HG03064 (cell line): ENCODE measurements around the gene CACNA1A.
"Not testable (repeated sequence)": the region's sequence is repeated elsewhere in the genome, so short reads cannot be mapped to it uniquely, and the experiment has no call there.

Source experiments
- ATAC-seq: cut with Tn5 transposase; IDR thresholded peaks from one replicate; pipeline ENCODE4 v1.9.1; 2021; ENCODE audit warnings: low read depth; ENCODE audit not compliant: unreplicated experiment

The CACNA1A gene

DNA sequence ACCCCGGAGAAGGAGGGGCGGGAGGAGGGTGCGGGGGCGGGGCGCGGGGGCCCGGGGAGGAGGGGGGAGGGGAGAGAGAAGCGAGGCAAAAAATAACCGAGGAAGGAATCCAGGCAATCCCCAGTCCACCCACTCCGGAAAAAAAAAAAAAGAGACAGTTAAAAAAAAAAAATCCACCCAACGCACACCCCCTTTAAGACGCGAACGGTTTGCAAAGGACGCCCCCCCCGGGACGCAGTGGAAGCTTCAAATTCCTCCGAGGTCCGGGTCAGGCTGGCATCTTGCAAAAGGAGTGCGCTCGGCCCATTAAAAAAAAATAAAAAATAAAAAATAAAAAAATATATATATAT lies at the start of gene CACNA1A:
CACNA1A (minus strand) TSS at position 9 of the 350 bp plus-strand sequence. CDS start 255 bp downstream, outside the sequence.
- no peak for ATAC-seq

GRCh38 chr19:13554506-13555240 lies 48.4 kb upstream of the CACNA1A start:
- ATAC-seq = no peak

- ATAC-seq = no peak
These were observed 47.7 kb upstream of the CACNA1A start for GRCh38 chr19:13553880-13554400.

DNA sequence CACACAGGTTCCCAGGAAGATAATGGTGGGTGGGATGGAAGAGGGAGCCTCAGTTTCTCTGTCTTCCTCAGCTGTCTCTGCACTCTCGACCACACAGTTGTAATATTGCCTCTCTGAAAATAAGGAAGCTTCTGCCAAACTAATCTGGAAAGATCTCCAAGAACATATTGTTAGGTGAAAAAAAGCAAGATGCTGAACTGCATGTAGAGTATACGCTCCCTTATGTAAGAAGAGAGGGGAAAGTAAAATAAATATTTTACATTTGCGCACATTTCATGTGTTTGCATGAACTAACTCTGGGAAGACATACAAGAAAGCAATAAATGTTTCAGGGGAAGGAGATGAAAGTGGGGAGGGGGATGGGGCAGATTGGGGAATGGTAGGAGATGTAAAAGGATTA lies 41.9 kb upstream of the CACNA1A start:
- ATAC-seq = no peak

- ATAC-seq = no peak
These were observed 40.8 kb upstream of the CACNA1A start for GRCh38 chr19:13547102-13547501.

GRCh38 chr19:13544423-13544822 lies 38.1 kb upstream of the CACNA1A start:
- no peak for ATAC-seq

DNA sequence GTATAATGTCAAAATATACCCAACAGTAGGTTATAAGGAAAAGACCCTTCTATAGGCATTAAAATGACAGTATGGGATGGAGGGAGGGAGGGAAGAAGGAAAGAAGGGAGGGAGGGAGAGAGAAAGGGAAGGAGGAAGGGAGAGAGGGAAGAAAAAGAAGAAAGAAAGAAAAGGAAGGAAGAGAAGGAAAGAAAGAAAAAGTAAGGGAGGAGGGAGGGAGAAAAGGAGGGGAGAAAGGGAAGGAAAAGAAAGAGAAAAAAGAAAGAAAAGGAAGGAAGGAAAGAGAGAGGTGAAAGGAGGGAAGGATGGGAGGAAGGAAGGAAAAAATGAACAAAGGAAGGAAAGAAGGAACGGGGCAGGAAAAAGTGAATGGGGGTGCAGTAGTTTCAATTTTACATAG lies 35.3 kb upstream of the CACNA1A start:
- ATAC-seq = no peak

DNA sequence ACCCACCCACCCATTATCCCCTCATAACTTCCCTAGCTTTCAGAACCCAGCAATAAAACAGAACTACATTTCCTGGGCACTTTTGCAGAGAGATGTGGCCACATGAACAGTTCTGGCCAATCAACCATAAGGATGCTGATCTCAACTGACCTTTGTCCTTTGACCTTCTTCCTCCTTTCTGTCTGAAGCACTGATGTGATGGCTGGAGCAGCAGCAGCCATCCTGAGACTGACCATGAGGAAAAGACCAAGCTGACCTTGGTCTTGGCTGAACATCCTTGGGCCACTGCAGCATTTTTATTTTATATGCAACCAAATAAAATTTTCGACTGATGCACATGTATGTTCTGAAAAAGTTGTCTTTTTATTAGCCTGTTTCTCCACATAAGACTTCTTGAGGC lies 33.1 kb upstream of the CACNA1A start:
- ATAC-seq = no peak

- ATAC-seq = no peak
These were observed 32.4 kb upstream of the CACNA1A start for GRCh38 chr19:13538601-13539253.

GRCh38 chr19:13537454-13537853 lies 31.2 kb upstream of the CACNA1A start:
- ATAC-seq = no peak

DNA sequence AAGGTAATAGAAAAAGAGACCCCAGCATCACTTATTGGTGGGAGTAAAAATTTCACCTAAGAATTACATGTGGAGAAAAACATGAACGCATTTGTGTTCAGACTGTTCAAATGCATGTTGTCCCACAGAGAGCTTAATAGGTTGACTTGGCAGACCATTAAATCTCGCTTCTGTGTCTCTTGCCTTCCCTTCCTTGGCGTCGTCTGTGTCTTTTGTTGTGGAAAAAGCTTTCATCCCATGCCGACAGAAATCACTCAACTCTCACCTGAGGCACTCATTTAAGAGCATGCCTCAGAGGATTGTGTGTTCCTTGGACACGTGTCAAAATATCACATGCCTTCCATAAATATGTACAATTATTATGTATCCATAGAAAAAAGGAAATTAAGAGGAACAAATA lies 24.4 kb upstream of the CACNA1A start:
- ATAC-seq = no peak

DNA sequence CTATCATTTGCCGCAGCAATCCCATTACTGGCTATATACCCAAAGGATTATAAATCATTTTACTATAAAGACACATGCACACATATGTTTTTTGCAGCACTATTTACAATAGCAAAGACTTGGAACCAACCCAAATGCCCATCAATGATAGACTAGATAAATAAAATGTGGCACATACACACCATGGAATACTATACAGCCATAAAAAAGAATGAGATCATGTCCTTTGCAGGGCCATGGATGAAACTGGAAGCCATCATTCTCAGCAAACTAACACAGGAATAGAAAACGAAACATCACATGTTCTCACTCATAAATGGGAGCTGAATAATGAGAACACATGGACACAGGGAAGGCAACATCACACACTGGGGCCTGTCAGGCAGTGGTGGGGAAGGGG lies 23.4 kb upstream of the CACNA1A start:
- not testable (repeated sequence) for ATAC-seq

- ATAC-seq = no peak
These were observed 20.3 kb upstream of the CACNA1A start for GRCh38 chr19:13526552-13526951.

GRCh38 chr19:13521066-13521465 lies 14.8 kb upstream of the CACNA1A start:
- no peak for ATAC-seq

DNA sequence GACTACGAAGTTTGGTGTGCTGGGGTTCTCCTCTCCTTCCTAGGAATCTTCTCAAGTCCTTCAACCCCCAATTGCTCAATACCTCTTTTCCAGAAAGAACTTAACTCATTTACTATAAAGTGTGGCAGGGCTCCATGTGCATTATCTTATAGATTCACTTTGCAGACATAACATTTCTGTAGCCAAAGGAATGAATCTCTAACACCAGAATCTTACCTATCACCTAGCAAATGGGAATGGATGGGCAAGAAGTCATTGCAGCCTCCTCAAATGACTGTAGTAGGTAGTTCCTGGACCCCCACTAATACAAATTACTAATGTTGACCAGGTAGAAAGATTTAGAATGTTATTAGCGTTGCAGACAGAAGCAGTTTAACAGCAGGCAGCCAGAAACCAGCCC lies 5.7 kb upstream of the CACNA1A start:
- ATAC-seq = no peak

GRCh38 chr19:13507053-13507611 lies 853 bp upstream of the CACNA1A start:
- no peak for ATAC-seq

GRCh38 chr19:13505761-13506470 lies 363 bp downstream of the CACNA1A start:
- ATAC-seq = no peak

GRCh38 chr19:13505164-13505695 lies 1.0 kb downstream of the CACNA1A start:
- ATAC-seq = no peak

DNA sequence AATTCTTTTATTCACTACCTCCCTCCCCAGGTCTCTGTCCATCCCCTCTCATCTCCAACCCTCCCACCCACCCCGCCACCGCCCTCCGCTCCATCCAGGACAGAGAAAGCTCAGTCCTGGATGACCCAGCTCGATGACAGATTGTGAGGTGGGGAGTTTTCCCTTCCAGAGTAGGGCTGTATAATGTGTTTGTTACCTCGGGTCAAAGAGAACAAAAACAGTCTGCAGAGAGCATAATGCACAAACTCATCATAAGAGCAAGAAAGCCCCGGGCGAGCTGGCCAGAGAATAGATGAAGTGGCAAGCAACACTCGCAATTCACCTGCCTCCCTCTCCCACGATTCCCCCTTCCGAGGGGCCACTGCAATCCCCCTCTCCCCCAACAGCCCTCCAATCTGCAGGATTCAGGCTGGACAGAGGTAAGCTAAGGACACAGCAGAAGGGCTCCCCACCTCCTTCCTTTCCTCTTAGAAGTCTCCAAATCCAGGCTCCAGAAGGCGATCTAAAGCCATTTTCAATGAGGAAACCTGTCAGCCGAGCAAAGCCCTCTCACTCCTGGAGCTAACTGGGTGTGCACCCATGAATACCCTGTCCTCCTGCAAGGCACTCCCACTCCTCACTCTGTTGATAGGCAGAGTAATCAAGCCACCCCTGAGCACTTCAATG lies 2.6 kb downstream of the CACNA1A start:
- ATAC-seq = no peak

DNA sequence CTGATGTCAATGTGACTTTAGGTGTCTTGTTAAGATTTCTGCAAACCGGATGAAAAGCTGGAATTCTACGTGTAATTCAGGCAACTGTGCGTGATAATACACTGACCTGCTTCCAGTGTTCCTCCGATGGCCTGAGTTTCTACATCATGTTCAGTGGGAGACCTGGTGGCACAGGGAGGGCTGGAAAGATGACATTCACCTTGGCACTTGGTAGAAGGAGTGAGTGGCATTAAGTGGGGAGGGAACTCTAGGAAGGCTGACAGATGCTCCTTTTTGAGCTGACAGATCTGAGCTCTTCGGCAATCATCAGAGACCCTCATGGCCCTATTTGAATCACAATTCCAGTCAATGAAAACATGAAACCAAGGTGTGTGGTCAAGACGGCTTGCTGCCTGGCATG lies 4.0 kb downstream of the CACNA1A start:
- no peak for ATAC-seq
